Activated CD4-positive, CD25-positive, alpha-beta regulatory T cell treated with anti-CD3 and anti-CD28 coated beads, Interleukin-2, amount 50 U/mL, for 72 hours (primary cell): Measurements from ENCODE around the gene MVB12B.

ENCODE experiments used
- DNase-seq: peaks from one replicate; pipeline ENCODE4 v3.0.0; 2021

Gene MVB12B

GRCh38 chr9:126363847-126364671 lies 37.4 kb downstream of the MVB12B start:
- no peak for DNase-seq

- DNase-seq: no peak
Observed at GRCh38 chr9:126365780-126366179, 39.2 kb downstream of the MVB12B start.

GRCh38 chr9:126366366-126367011 lies 39.9 kb downstream of the MVB12B start:
- DNase-seq: no peak

GRCh38 chr9:126367139-126367538 lies 40.5 kb downstream of the MVB12B start:
- DNase-seq: no peak

- DNase-seq: no peak
Observed at GRCh38 chr9:126367616-126368015, 41.0 kb downstream of the MVB12B start.

- DNase-seq: no peak
Observed at GRCh38 chr9:126368020-126368419, 41.4 kb downstream of the MVB12B start.

- no peak for DNase-seq
Observed at GRCh38 chr9:126371007-126371870, 44.6 kb downstream of the MVB12B start.

GRCh38 chr9:126372716-126373115 lies 46.1 kb downstream of the MVB12B start:
- DNase-seq: no peak

GRCh38 chr9:126373241-126373640 lies 46.6 kb downstream of the MVB12B start:
- DNase-seq: no peak

GRCh38 chr9:126374366-126374781 lies 47.7 kb downstream of the MVB12B start:
- no peak for DNase-seq

- no peak for DNase-seq
Observed at GRCh38 chr9:126375386-126375785, 48.8 kb downstream of the MVB12B start.

GRCh38 chr9:126376311-126377175 lies 49.9 kb downstream of the MVB12B start:
- no peak for DNase-seq

- DNase-seq: no peak
Observed at GRCh38 chr9:126377176-126377509, 50.5 kb downstream of the MVB12B start.

- DNase-seq: no peak
Observed at GRCh38 chr9:126377536-126377935, 50.9 kb downstream of the MVB12B start.

GRCh38 chr9:126378761-126379160 lies 52.1 kb downstream of the MVB12B start:
- DNase-seq: no peak

- no peak for DNase-seq
Observed at GRCh38 chr9:126379661-126380360, 53.2 kb downstream of the MVB12B start.

GRCh38 chr9:126380447-126380846 lies 53.8 kb downstream of the MVB12B start:
- DNase-seq: no peak

GRCh38 chr9:126381195-126381594 lies 54.6 kb downstream of the MVB12B start:
- DNase-seq: no peak

GRCh38 chr9:126383406-126384046 lies 56.9 kb downstream of the MVB12B start:
- no peak for DNase-seq

GRCh38 chr9:126384926-126385325 lies 58.3 kb downstream of the MVB12B start:
- no peak for DNase-seq

- no peak for DNase-seq
Observed at GRCh38 chr9:126386088-126386487, 59.5 kb downstream of the MVB12B start.
